Stomach (tissue), 9 donors: ENCODE measurements around the gene ABR. TPM values are rescaled to one million over a fixed set of nuclear protein-coding genes. Genes with fewer than 3 reads are reported as not detected.
A peak's percentile ranks its signal among the peaks of the same experiment; 100 is the strongest.

ENCODE experiments used
- DNase-seq, 2 donors: peaks; one replicate each; pipeline versions ENCODE4 v3.0.0 to v3.0.0-alpha.2; 2013 to 2019
- H3K27ac ChIP-seq, 5 donors: fragments of 200-600 bp in 4 of 5; sonication (generic) in 4 of 5; one replicate each; pipeline ENCODE4 v1.5.1; 2013 to 2019; ENCODE audit warnings: mild to moderate bottlenecking in 1 of 5, moderate library complexity in 1 of 5
- H3K27me3 ChIP-seq, 3 donors: fragments of 200-600 bp; sonication (generic); one replicate each; pipeline ENCODE4 v1.5.1; 2017 to 2019; ENCODE audit warnings: mixed run types in 1 of 3
- H3K36me3 ChIP-seq, 4 donors: fragments of 200-600 bp; sonication (generic); 1 replicate in 3 of 4; 2 replicates in 1 of 4; pipeline ENCODE4 v1.5.1; 2016 to 2019
- H3K4me1 ChIP-seq, 4 donors: fragments of 200-600 bp; sonication (generic); one replicate each; pipeline ENCODE4 v1.5.1; 2016 to 2019
- H3K4me3 ChIP-seq, 4 donors: fragments of 200-600 bp; sonication (generic) in 3 of 4; one replicate each; pipeline ENCODE4 v1.5.1; 2016 to 2019; ENCODE audit warnings: mild to moderate bottlenecking in 1 of 4
- H3K9me3 ChIP-seq, 4 donors: fragments of 200-600 bp; sonication (generic); one replicate each; pipeline ENCODE4 v1.5.1; 2016 to 2019
- EP300 ChIP-seq: sonication (generic); formaldehyde crosslinking; IDR thresholded peaks from one replicate; pipeline ENCODE4 v1.6.1; 2017; ENCODE audit warnings: antibody characterized with exemption
- POLR2A ChIP-seq, 4 donors: fragments of 450-650 bp; IDR thresholded peaks; one replicate each; pipeline ENCODE4 v1.6.1; 2016; ENCODE audit warnings: antibody characterized with exemption in 4 of 4, control low read depth in 2 of 4, mild to moderate bottlenecking in 1 of 4, moderate library complexity in 1 of 4
- POLR2AphosphoS5 ChIP-seq, 3 donors: sonication (generic); formaldehyde crosslinking; IDR thresholded peaks; one replicate each; pipeline ENCODE4 v1.6.1; 2016; ENCODE audit warnings: antibody characterized with exemption in 3 of 3
- WGBS, 5 donors: extraction: QIAGEN DNeasy Blood & Tissue Kit in 3 of 5; methylation state at CpG; one replicate each; pipeline versions ENCODE4 v1.1.5 to v1.1.7; 2013 to 2018; 5-methylcytosine and 5-hydroxymethylcytosine counted together
- intact Hi-C: fragments of 100-400 bp; cut with DNase I; formaldehyde crosslinking; loops from one replicate; pipeline ENCODE4 v1.15.1; 2023; ENCODE audit warnings: low total_unique reads
- polyA plus RNA-seq, 3 donors: library from polyadenylated mRNA; stranded (reverse); fragments of 200-250 nt; gene quantifications; one replicate each; pipeline ENCODE4 v1.2.3, GENCODE V29; 2013
- total RNA-seq, 5 donors: library from RNA; depleted of rRNA; stranded (reverse); fragments of >200 nt; gene quantifications; one replicate each; pipeline versions ENCODE4 v1.1.0 to v1.2.3, GENCODE V29; 2014 to 2016
- TF ChIP-seq, protein P1 (sequence below), 7 experiments: fragments of 450-650 bp in 4 of 7; fragments of 200-600 bp in 3 of 7; sonication (generic) in 3 of 7; IDR thresholded peaks; one replicate each; pipeline ENCODE4 v1.5.1; 2016 to 2019; ENCODE audit warnings: antibody characterized with exemption in 7 of 7, control low read depth in 2 of 7, mild to moderate bottlenecking in 1 of 7
- donor health status: healthy with polysubstance abuse.
- donor health status: Bipolar disorder and iron deficiency.
- donor health status: healthy.

The ABR gene
- total and polyA plus RNA-seq, 8 donors, result 28.3 to 1,523 (median 73.4) TPM

- peaks cover 5 to 25% (median 15%) of the 10 kb centered on the region in 4 donors for H3K4me1 ChIP-seq
- peaks cover 0 to 3% (median 0%) of the 10 kb centered on the region in 4 donors for H3K36me3 ChIP-seq
- WGBS, 5 donors, result 90 to 95% (median 92%) methylated on average over 27 to 31 of the region's 31 CpGs
- H3K9me3 ChIP-seq, result no peaks in the 10 kb centered on the region
- peak overlapping the region in 3 of 5 donors; percentile 41 to 87 (median 78) for H3K27ac ChIP-seq
- intact Hi-C loops, result no loop called here
- no peak overlapping the region for H3K4me3 ChIP-seq
- no peak for DNase-seq
- TF ChIP-seq, protein P1, sequence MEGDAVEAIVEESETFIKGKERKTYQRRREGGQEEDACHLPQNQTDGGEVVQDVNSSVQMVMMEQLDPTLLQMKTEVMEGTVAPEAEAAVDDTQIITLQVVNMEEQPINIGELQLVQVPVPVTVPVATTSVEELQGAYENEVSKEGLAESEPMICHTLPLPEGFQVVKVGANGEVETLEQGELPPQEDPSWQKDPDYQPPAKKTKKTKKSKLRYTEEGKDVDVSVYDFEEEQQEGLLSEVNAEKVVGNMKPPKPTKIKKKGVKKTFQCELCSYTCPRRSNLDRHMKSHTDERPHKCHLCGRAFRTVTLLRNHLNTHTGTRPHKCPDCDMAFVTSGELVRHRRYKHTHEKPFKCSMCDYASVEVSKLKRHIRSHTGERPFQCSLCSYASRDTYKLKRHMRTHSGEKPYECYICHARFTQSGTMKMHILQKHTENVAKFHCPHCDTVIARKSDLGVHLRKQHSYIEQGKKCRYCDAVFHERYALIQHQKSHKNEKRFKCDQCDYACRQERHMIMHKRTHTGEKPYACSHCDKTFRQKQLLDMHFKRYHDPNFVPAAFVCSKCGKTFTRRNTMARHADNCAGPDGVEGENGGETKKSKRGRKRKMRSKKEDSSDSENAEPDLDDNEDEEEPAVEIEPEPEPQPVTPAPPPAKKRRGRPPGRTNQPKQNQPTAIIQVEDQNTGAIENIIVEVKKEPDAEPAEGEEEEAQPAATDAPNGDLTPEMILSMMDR (IDR thresholded peaks at IDR 0.05), result no peak
- TF ChIP-seq POLR2AphosphoS5 (IDR thresholded peaks at IDR 0.05) (no peak), POLR2A (IDR thresholded peaks at IDR 0.05) (no peak), EP300 (no peak)
- H3K27me3 ChIP-seq, result no peaks in the 10 kb centered on the region
These were observed 220.9 kb downstream of the ABR start for GRCh38 chr17:958712-959451.

DNA sequence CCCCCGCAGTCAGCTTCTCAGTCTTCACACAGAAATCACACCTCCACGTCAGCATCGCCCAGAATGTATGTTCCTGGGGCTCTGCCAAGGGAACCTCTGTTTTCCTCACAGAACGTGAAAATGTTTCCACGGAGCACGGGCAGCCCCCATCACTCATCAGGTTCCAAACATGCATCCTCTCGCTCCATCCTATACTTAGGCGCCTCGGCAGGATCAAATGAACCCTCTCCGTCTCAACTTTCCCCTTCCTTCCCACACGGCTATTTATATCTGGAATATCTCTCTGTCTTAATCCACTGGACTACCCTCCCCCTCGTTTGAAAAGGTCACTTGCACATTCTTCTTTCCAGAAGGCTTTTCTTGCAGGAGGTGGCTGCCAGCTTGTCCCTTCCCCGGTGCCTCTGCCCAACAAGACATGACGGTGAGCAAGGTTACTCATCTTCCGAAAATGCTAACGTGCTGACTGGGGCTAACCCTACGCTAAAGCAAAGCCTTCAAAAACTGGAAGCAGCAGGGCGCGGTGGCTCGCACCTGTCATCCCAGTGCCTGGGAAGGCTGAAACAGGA is 221.8 kb downstream of the ABR start:
- peak in 1 of 2 donors; percentile 46 for DNase-seq
- Histone ChIP-seq H3K4me1 (peaks cover 5 to 25% (median 10%) of the 10 kb centered on the region in 4 donors), H3K36me3 (peaks cover 0 to 3% (median 0%) of the 10 kb centered on the region in 4 donors), H3K9me3 (no peaks in the 10 kb centered on the region), H3K4me3 (no peak overlapping the region), H3K27ac (peak overlapping the region in 4 of 5 donors; percentile 8 to 87 (median 60)), H3K27me3 (no peaks in the 10 kb centered on the region)
- TF ChIP-seq POLR2AphosphoS5 (IDR thresholded peaks at IDR 0.05) (peak in 1 of 3 donors; percentile 62), EP300 (no peak)
- intact Hi-C loops, result no loop called here
- WGBS, 5 donors, result 66 to 86% (median 76%) methylated on average over 20 of the region's 20 CpGs

- no peaks in the 10 kb centered on the region for H3K9me3 ChIP-seq
- DNase-seq, result peak in 1 of 2 donors; percentile 33
- H3K27ac ChIP-seq, result peak overlapping the region in 2 of 5 donors; percentile 78 to 87
- no peak for TF ChIP-seq EP300
- peak in 1 of 3 donors; percentile 35 for TF ChIP-seq POLR2AphosphoS5 (IDR thresholded peaks at IDR 0.05)
- TF ChIP-seq, protein P1 (IDR thresholded peaks at IDR 0.05), result no peak
- TF ChIP-seq POLR2A (IDR thresholded peaks at IDR 0.05), result no peak
- H3K4me1 ChIP-seq, result peaks cover 6 to 24% (median 9%) of the 10 kb centered on the region in 4 donors
- WGBS, 5 donors, result 65 to 76% (median 70%) methylated on average over 8 of the region's 8 CpGs
- no peaks in the 10 kb centered on the region for H3K27me3 ChIP-seq
- intact Hi-C loops, result no loop called here
- peaks cover 0 to 3% (median 0%) of the 10 kb centered on the region in 4 donors for H3K36me3 ChIP-seq
- no peak overlapping the region for H3K4me3 ChIP-seq
These were observed 222.9 kb downstream of the ABR start for GRCh38 chr17:956905-957304.

DNA sequence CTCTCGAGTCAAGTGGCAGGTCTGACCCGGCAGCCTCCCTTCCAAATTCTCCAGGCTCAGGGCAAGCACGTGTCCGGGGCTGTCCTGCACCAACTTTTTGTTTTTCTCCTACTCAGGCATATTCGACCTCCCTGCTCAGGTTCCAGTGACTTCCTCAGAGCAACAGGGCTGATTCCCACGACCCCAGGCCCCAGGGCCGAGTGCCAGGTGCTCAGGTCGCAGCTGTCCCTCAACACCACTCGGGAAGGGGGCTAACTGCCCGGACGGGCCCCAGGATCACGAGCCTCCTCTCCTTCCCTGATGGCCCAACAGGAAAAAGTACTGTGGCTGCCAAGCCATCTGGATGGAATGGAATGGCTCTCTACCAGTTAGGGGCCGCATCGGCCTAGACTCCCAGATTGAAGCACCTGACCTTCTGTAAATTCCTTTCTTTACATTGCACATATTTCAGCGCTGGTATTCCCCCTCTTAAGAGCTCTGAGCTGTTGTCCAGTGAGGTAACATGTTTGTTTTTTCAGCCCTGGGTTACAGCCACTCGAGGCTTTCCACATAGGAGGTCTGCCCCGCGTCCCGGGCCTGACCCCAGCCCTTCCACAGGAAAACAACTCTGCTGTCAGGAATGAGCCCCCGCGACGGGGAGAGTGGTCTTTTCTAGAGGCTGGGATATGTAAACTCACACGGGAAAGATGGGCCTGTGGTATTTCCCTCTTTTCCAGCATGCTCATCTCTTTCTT is 225.2 kb downstream of the ABR start:
- intact Hi-C loops, result no loop called here
- Histone ChIP-seq H3K4me3 (no peak overlapping the region), H3K9me3 (no peaks in the 10 kb centered on the region), H3K27me3 (peaks cover 0 to 4% (median 0%) of the 10 kb centered on the region in 3 donors), H3K36me3 (peaks cover 0 to 3% (median 0%) of the 10 kb centered on the region in 4 donors), H3K27ac (peak overlapping the region in 4 of 5 donors; percentile 46 to 87 (median 65)), H3K4me1 (peaks cover 11 to 40% (median 21%) of the 10 kb centered on the region in 4 donors)
- WGBS, 5 donors, result 50 to 63% (median 59%) methylated on average over 23 of the region's 23 CpGs
- DNase-seq, result peak in 1 of 2 donors; percentile 78
- TF ChIP-seq POLR2AphosphoS5 (IDR thresholded peaks at IDR 0.05) (no peak), EP300 (no peak), POLR2A (IDR thresholded peaks at IDR 0.05) (no peak)
- TF ChIP-seq, protein P1 (IDR thresholded peaks at IDR 0.05), result no peak
